Lower leg skin (tissue), 4 donors: ENCODE results near the gene DAW1. TPM values are rescaled to one million over a fixed set of nuclear protein-coding genes. Genes with fewer than 3 reads are reported as not detected.

Source experiments
- DNase-seq, 2 donors: peaks; one replicate each; pipeline ENCODE4 v3.0.0-alpha.2; 2019; ENCODE audit warnings: low spot score in 2 of 2
- H3K4me3 ChIP-seq: fragments of 200-600 bp; sonication (generic); 2 replicates; pipeline ENCODE4 v1.5.1; 2017; ENCODE audit warnings: mild to moderate bottlenecking, low read depth; ENCODE audit not compliant: poor library complexity, severe bottlenecking
- POLR2A ChIP-seq, 2 donors: fragments of 450-650 bp; IDR thresholded peaks; one replicate each; pipeline ENCODE4 v1.6.1; 2016 to 2017; ENCODE audit warnings: antibody characterized with exemption in 2 of 2, mild to moderate bottlenecking in 1 of 2, moderate library complexity in 1 of 2
- WGBS, 2 donors: methylation state at CpG; one replicate each; pipeline ENCODE4 v1.1.5; 2018; 5-methylcytosine and 5-hydroxymethylcytosine counted together
- intact Hi-C: fragments of 100-400 bp; cut with DNase I; formaldehyde crosslinking; loops from one replicate; pipeline ENCODE4 v1.15.0; 2023; ENCODE audit warnings: low total_unique reads
- total RNA-seq, 4 donors: library from RNA; depleted of rRNA; stranded (reverse); fragments of >200 nt; gene quantifications; one replicate each; pipeline ENCODE4 v1.1.0, GENCODE V29; 2016
- TF ChIP-seq, protein P1 (sequence below), 3 donors: fragments of 450-650 bp; IDR thresholded peaks; one replicate each; pipeline ENCODE4 v1.5.1; 2016; ENCODE audit warnings: antibody characterized with exemption in 3 of 3, mild to moderate bottlenecking in 3 of 3, moderate library complexity in 2 of 3

The DAW1 gene
- total RNA-seq, 4 donors from 2014 or later = 0.25 to 1.8 (median 0.49) TPM; not detected in 1

DNA sequence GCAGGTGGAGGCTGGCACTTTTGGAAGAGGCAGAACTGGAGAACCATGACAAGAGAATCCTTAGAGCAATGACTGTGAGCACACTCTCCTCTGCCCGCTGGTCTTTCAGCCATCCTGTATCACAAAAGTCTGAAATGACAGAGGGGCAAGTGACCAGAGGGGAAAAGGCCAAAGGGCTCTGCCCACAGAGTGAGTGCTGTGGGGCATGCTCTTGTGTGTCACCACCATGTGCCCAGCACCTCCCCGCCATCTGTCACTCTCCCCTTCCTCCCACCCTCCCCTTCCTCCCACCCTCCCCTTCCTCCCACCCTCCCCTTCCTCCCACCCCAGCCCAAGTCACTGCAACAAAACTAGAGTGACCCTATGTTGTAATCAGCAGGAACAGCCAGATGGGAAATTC lies 31.9 kb downstream of the DAW1 start:
- no peak for DNase-seq
- 45 to 70% methylated on average over 2 of the region's 2 CpGs for WGBS, 2 donors
- TF ChIP-seq, protein P1, sequence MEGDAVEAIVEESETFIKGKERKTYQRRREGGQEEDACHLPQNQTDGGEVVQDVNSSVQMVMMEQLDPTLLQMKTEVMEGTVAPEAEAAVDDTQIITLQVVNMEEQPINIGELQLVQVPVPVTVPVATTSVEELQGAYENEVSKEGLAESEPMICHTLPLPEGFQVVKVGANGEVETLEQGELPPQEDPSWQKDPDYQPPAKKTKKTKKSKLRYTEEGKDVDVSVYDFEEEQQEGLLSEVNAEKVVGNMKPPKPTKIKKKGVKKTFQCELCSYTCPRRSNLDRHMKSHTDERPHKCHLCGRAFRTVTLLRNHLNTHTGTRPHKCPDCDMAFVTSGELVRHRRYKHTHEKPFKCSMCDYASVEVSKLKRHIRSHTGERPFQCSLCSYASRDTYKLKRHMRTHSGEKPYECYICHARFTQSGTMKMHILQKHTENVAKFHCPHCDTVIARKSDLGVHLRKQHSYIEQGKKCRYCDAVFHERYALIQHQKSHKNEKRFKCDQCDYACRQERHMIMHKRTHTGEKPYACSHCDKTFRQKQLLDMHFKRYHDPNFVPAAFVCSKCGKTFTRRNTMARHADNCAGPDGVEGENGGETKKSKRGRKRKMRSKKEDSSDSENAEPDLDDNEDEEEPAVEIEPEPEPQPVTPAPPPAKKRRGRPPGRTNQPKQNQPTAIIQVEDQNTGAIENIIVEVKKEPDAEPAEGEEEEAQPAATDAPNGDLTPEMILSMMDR (IDR thresholded peaks at IDR 0.05) = no peak
- intact Hi-C loops = no loop called here
- H3K4me3 ChIP-seq = no peak overlapping the region

DNA sequence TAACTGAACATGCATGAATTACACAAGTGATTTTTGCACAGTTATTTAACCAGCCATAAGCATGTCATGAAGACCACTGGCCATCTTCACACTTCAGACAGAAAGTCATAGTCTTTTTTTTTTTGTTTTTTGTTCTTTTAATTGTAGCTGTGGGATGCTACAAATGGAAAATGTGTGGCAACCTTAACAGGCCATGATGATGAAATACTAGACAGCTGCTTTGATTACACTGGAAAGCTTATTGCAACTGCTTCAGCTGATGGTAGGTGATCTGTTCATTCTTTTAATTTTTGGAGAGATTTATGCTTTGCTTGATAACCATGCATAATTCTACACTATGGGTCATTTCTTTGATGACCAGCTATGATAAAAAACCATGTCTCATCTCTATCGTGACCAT lies 35.6 kb downstream of the DAW1 start:
- TF ChIP-seq, protein P1 (IDR thresholded peaks at IDR 0.05) = no peak
- no peak for TF ChIP-seq POLR2A (IDR thresholded peaks at IDR 0.05)
- intact Hi-C loops = no loop called here
- no peak for DNase-seq
- no peak overlapping the region for H3K4me3 ChIP-seq
- 75 to 82% methylated on average over 1 of the region's 1 CpG for WGBS, 2 donors

DNA sequence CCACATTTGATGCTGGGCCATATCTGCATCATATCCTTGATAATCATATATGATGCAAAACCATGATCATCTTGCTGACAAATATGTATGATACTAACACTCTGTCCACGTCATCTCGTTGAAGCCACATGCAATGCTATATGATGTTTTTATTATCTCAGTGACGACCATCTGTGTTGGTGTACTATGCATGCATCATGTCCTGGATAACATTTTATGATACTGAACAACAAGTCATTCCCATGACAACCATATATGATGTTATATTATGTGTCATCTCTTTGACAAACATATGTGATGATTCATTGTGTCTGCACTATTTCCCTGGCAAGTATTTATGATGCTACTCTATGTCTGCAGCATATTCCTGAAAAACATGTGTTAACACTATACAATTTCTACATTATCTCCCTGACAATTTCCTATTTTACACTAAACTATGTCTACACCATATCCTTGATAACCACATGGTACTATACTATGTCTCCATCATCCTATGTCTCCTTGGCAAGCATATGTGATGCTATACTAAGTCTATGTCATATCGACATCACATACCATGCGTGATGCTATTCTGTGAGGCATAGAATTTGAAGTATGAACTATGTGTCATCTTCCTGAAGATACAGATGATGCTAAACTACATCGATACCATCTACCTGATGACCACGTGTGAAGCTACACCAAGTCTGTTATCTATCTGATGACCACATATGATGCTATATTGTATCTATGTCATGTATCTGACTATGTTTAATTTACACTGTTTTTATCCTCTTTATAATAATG lies 37.0 kb downstream of the DAW1 start:
- WGBS, 2 donors = 71 to 73% methylated on average over 7 of the region's 7 CpGs
- DNase-seq = no peak
- TF ChIP-seq POLR2A (IDR thresholded peaks at IDR 0.05) = no peak
- TF ChIP-seq, protein P1 (IDR thresholded peaks at IDR 0.05) = no peak
- no peak overlapping the region for H3K4me3 ChIP-seq
- intact Hi-C loops = no loop called here

DNA sequence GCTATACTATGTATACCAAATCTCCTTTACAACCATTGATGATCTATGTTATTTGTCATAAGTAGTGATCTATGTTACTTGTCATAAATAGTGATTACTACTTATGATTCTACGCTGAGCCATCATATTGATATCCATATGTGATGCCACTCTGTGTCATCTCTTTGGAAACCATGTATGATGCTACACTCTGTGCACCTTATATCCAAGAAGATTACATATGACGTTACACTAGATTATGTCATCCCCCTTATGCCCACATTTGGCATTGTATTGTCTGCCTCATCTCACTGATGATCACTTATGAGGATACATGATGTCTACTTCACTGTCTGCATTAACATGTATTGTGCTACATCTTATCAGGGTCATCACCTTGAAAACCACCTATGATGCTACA lies 42.9 kb downstream of the DAW1 start:
- H3K4me3 ChIP-seq = no peak overlapping the region
- no peak for DNase-seq
- TF ChIP-seq, protein P1 (IDR thresholded peaks at IDR 0.05) = no peak
- no peak for TF ChIP-seq POLR2A (IDR thresholded peaks at IDR 0.05)
- intact Hi-C loops = no loop called here
- WGBS, 2 donors = 66 to 68% methylated on average over 2 of the region's 2 CpGs

DNA sequence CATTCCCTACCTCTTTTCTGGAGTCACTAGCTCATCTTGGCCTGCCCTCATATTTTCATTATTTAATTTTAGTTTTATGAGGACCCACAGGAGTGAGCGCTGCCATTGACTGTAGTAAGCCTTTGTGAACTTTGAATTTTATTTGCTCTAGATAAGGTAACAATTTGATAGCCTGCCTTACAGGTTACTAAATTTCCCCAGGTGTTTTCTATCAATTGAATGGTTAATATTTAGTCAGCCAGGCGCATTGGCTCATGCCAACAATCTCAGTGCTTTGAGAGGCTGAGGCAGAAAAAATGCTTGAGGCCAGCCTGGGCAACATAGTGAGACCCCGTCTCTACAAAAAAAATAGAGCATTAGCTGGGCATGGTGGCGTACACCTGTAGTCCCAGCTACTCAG lies 50.2 kb downstream of the DAW1 start:
- intact Hi-C loops = no loop called here
- no peak overlapping the region for H3K4me3 ChIP-seq
- TF ChIP-seq, protein P1 (IDR thresholded peaks at IDR 0.05) = no peak
- no peak for TF ChIP-seq POLR2A (IDR thresholded peaks at IDR 0.05)
- DNase-seq = no peak
- 80 to 87% methylated on average over 4 of the region's 4 CpGs for WGBS, 2 donors

DNA sequence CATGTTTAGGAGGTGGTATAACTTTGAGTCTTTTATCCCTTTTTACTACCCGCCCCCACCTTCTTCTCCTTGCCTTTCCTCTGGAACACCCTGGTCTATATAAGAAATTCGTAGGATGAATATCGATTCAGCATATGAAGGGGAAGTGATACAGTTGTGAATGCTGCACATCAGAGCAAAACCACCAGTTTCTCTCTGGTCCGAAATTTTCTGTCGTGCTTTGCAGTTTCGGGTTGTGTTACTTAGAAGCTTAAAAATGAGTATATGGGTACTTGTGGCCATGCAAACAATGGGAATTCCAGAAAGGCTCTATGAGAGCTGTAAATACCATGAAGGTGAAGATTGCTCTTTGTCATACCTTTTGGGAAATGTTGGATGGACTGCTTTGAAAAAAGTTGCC lies 60.6 kb downstream of the DAW1 start:
- TF ChIP-seq POLR2A (IDR thresholded peaks at IDR 0.05) = no peak
- TF ChIP-seq, protein P1 (IDR thresholded peaks at IDR 0.05) = no peak
- no peak overlapping the region for H3K4me3 ChIP-seq
- 84 to 91% methylated on average over 6 of the region's 6 CpGs for WGBS, 2 donors
- no peak for DNase-seq
- intact Hi-C loops = no loop called here
